ENCODE measurements around the gene MINDY4B. TPM values are rescaled to one million over a fixed set of nuclear protein-coding genes. Genes with fewer than 3 reads are reported as not detected.

The MINDY4B gene
- total and polyA plus RNA-seq, 12 donors = 0.19 to 0.60 TPM; not detected in 10

GRCh38 chr3:150844484-150844883 is 60.8 kb downstream of the MINDY4B start:
- peaks cover 0 to 11% (median 0%) of the 10 kb centered on the region in 7 donors for H3K27me3 ChIP-seq
- intact Hi-C loops (cut with DNase I) = no loop called here
- no peak overlapping the region for H3K27ac ChIP-seq
- no peak for ATAC-seq
- H3K36me3 ChIP-seq = no peaks in the 10 kb centered on the region
- no peak for DNase-seq
- H3K9me3 ChIP-seq = no peaks in the 10 kb centered on the region
- no peak overlapping the region for H3K4me3 ChIP-seq
- 48 to 54% methylated on average over 3 of the region's 3 CpGs for WGBS, 2 donors
- H3K4me1 ChIP-seq = no peaks in the 10 kb centered on the region
- no peak for TF ChIP-seq CTCF (IDR thresholded peaks at IDR 0.05)

- DNase-seq (no peak), ATAC-seq (no peak)
- Histone ChIP-seq H3K4me3 (no peak overlapping the region), H3K27ac (no peak overlapping the region), H3K4me1 (no peaks in the 10 kb centered on the region), H3K36me3 (no peaks in the 10 kb centered on the region), H3K9me3 (no peaks in the 10 kb centered on the region), H3K27me3 (peaks cover 0 to 17% (median 0%) of the 10 kb centered on the region in 7 donors)
- intact Hi-C loops (cut with DNase I) = no loop called here
- no peak for TF ChIP-seq CTCF (IDR thresholded peaks at IDR 0.05)
- 75 to 84% methylated on average over 2 of the region's 2 CpGs for WGBS, 2 donors
Observed at GRCh38 chr3:150843241-150843640, 62.0 kb downstream of the MINDY4B start.

- ATAC-seq (no peak), DNase-seq (no peak)
- Histone ChIP-seq H3K27ac (no peak overlapping the region), H3K4me3 (no peak overlapping the region), H3K4me1 (no peaks in the 10 kb centered on the region), H3K9me3 (no peaks in the 10 kb centered on the region), H3K36me3 (no peaks in the 10 kb centered on the region), H3K27me3 (peaks cover 0 to 17% (median 0%) of the 10 kb centered on the region in 7 donors)
- WGBS, 2 donors = 83 to 84% methylated on average over 4 of the region's 4 CpGs
- intact Hi-C loops (cut with DNase I) = no loop called here
- no peak for TF ChIP-seq CTCF (IDR thresholded peaks at IDR 0.05)
Observed at GRCh38 chr3:150840802-150841515, 64.3 kb downstream of the MINDY4B start.

- ATAC-seq (no peak), DNase-seq (no peak)
- Histone ChIP-seq H3K4me1 (no peaks in the 10 kb centered on the region), H3K36me3 (no peaks in the 10 kb centered on the region), H3K9me3 (peaks cover 0 to 6% (median 0%) of the 10 kb centered on the region in 11 donors), H3K4me3 (no peak overlapping the region), H3K27me3 (peaks cover 0 to 8% (median 0%) of the 10 kb centered on the region in 7 donors), H3K27ac (no peak overlapping the region)
- no peak for TF ChIP-seq CTCF (IDR thresholded peaks at IDR 0.05)
- intact Hi-C loops (cut with DNase I) = no loop called here
- 65 to 77% methylated on average over 7 of the region's 7 CpGs for WGBS, 2 donors
Observed at GRCh38 chr3:150830745-150831144, 74.5 kb downstream of the MINDY4B start.

Data from heart right ventricle (tissue), 16 donors.